OCI-M2 (cell line): ENCODE measurements around the gene EMX1.

Source experiments
- DNase-seq: peaks from one replicate; lab custom pipeline; 2025; ENCODE audit not compliant: unreplicated experiment; lab: John Stamatoyannopoulos, UW

The EMX1 gene

DNA sequence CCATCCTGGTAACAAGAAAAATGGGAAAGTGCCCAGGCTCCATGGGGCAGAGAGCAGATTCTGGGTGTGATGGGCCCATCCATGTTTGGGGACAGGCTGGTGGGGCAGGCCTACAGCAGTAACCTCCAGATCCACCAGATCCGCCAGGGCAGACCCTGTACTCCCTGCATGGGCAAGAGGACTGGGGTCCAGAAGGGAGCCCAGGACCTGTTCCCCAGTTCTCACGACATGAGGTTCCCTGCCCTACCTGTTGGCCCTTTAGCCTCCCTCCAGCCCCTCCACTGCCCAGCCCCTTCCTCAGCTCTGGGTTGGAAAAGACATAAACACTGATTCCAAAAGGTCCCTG, 38.7 kb downstream of the EMX1 start:
- DNase-seq = no peak

DNA sequence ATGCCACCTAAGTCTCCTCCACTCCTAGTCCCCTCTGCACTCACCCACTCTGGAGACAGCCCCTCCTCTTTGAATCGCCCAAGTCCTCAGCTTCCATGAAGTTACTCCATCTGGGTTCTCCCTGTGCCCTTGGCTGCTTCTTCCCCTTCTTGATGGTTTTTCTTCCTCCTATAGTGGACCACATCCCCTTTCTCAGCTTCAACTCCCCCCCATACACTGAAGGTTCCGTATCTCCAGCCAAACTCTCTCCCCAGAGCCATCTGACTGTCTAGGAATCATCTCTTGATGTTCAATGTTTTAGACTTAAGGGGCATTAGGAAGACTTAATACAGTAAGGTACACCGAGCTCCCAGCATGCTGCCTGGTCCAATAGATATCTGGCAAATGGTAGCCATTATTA, 39.6 kb downstream of the EMX1 start:
- no peak for DNase-seq

- no peak for DNase-seq
Observed at GRCh38 chr2:72958542-72959385, 41.4 kb downstream of the EMX1 start.

GRCh38 chr2:72959554-72959953, 42.2 kb downstream of the EMX1 start:
- no peak for DNase-seq

DNA sequence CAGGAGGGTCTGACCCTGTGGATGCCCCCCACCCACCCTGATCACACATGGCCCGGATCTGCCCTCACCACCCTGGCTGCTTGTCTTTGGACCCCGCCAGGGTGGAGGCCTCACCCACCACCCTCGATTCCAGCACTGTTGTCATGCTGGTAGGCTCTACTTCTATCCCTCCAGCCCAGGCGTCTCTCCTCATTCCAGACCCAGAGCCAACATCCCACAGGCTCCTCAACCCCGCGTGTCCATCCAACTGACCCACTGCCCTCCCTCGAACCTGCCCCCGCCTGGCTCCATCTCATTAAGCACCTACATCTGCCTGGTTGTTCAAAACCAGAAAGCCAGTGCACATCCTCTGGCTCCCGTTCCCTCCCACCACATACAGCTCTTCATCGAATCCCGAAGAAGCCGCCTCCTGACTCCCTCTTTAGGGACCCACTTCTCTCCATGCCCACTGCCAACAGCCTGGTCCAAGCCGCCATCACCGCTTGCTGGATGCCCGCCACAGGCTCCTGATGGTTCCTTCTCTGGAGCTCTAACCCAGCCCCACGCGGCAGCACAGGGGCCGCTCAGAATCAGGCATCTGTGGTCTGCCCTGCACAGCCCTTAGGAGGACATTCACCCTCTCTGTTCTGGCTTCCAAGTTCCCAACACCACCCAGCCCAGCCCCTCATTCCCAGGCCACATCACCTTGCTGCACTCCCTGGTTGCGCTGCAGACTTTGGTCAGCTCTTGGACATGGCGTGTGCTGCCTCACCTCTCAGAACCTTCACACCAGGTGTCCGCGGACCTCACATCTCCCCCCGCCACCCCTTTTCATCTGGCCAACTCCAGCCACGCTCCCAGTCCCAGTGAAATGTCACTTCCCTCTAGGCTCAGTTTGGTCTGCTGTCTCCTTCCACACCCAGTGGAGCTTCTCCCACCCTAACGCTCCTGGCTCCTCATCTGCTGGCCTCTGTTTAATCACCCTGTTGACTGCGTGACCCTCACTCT, 43.0 kb downstream of the EMX1 start:
- DNase-seq = no peak

- DNase-seq = no peak
Observed at GRCh38 chr2:72961036-72961720, 43.9 kb downstream of the EMX1 start.

- DNase-seq = no peak
Observed at GRCh38 chr2:72961853-72962468, 44.6 kb downstream of the EMX1 start.

- DNase-seq = no peak
Observed at GRCh38 chr2:72962911-72963310, 45.6 kb downstream of the EMX1 start.

GRCh38 chr2:72963423-72964145, 46.3 kb downstream of the EMX1 start:
- DNase-seq = no peak

DNA sequence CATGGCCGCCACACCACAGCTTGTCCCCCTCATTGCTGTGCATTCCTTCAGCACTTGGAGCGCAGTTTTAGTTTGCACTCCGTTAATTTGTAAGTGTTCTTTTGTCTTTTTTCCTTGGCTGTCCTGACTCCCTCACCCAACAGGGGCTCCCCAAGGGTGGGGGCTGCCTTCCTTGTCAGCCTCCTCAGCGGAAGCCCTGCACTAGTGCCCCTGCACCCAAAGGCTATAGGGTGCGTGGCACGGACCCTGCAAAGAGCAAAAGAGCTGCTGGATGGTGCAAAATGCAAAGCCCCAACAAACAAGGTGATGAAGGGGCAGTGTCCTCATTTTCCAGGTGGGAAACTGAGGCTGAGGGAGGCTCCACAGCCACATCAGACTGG, 46.8 kb downstream of the EMX1 start:
- no peak for DNase-seq

GRCh38 chr2:72965016-72965415, 47.7 kb downstream of the EMX1 start:
- no peak for DNase-seq

- DNase-seq = no peak
Observed at GRCh38 chr2:72965770-72966450, 48.6 kb downstream of the EMX1 start.

DNA sequence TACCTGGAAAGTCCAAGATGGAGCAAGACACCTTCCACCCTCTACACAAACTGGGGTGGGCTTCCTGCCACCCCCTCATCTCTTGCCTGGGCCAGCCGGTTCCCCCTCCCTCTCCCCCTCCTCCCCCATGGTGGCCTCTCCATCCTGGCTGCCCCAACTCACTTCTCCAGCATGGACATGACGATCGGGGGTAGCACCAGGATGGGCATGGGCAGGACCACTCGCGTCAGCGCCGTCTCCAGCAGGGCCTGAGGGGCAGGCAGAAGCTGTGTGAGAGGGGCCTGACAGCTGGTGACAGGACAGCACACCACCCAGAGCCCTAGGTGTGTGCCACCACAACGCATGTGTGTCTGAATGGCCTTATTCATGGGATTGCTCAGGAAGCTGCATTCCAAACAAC, 51.0 kb downstream of the EMX1 start:
- DNase-seq = no peak

- DNase-seq = no peak
Observed at GRCh38 chr2:72969706-72970105, 52.4 kb downstream of the EMX1 start.

- no peak for DNase-seq
Observed at GRCh38 chr2:72971036-72971435, 53.7 kb downstream of the EMX1 start.

- DNase-seq = no peak
Observed at GRCh38 chr2:72972352-72973136, 55.2 kb downstream of the EMX1 start.

- no peak for DNase-seq
Observed at GRCh38 chr2:72973137-72973535, 55.8 kb downstream of the EMX1 start.

DNA sequence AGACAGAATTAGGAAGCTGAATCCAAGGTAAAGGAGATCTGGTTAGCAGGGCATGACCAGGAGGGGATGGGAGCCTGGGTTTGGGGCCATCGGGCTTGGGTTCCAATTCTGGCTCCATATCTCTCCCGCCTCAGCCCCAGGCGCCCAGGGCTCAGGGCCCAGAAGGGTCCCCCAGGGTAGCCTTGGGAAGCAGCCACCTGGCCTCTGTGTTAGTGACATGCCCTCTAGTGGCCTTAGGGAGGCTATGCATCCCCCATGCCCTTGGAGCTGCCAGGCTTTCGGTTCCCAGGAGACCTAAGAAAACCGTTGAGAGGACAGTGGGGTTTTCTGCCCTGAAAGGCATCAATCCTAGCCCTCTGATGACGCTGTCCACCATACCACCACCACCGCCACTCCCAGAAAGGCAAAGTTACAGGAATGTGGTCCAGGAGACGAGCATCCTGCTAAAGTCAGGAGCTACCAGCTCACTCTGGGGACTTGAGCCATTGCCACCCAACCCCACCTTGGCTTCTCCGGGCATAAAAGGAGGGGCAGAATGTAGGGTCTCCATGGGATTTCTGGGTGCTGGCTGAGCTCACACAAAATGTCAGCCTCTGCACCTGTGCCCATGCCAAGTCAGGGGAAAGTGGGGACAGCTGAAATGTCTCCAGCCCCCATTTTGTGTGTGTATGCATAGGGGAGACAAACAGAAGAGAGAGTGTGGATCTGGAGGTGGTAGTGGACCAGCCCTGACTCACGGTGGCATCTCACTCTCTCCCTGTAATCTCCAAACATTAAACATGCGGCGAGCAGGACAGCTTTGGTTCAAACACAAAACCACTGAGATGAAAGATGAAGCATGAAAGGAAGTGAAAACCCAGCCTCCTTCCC, 56.5 kb downstream of the EMX1 start:
- no peak for DNase-seq
